Panc1 (cell line): ENCODE data around the gene HLA-DPB1. TPM values are rescaled to one million over a fixed set of nuclear protein-coding genes. Genes with fewer than 3 reads are reported as not detected.

ENCODE experiments used
- ATAC-seq: fragments of 200-7000 bp; cut with Tn5 transposase; 2 replicates; pipeline ENCODE4 v1.9.1; 2020; ENCODE audit warnings: mild to moderate bottlenecking, moderate library complexity
- BruUV-seq: library from RNA; stranded (reverse); fragments of 400-500 nt; replicated peaks from 2 replicates; lab custom pipeline; 2021; lab: Mats Ljungman, UMichigan
- CTCF ChIA-PET: fragments of 300-600 bp; sonication (Branson Sonifier 250); formaldehyde crosslinking; loops from one replicate; lab custom pipeline; 2022; ENCODE audit warnings: antibody characterized with exemption; lab: Charles Lee
- POLR2A ChIA-PET: fragments of 300-600 bp; sonication (Branson Sonifier 250); formaldehyde crosslinking; loops from one replicate; lab custom pipeline; 2022; ENCODE audit warnings: antibody characterized with exemption; lab: Charles Lee
- DNase-seq: peaks from one replicate; pipeline ENCODE4 v3.0.0-alpha.2; 2010; ENCODE audit warnings: low read depth, low spot score
- H3K27ac ChIP-seq: 2 replicates; pipeline ENCODE4 v1.5.1; 2011; ENCODE audit warnings: mild to moderate bottlenecking, low read length, inconsistent platforms
- H3K27me3 ChIP-seq: fragments of 200-500 bp; sonication (Bioruptor generic); 2 replicates; pipeline ENCODE4 v1.6.0; 2014; ENCODE audit warnings: low read length, inconsistent platforms; ENCODE audit not compliant: control insufficient read depth, insufficient read depth
- H3K36me3 ChIP-seq: fragments of 200-500 bp; sonication (Bioruptor generic); 2 replicates; pipeline ENCODE4 v1.5.1; 2014; ENCODE audit warnings: inconsistent platforms, mild to moderate bottlenecking, low read length, moderate library complexity; ENCODE audit not compliant: control insufficient read depth, insufficient read depth
- H3K4me1 ChIP-seq: 2 replicates; pipeline ENCODE4 v1.5.1; 2011; ENCODE audit warnings: inconsistent platforms, mild to moderate bottlenecking, low read length, moderate library complexity; ENCODE audit not compliant: control insufficient read depth, insufficient read depth
- H3K4me3 ChIP-seq, 2 experiments: 2 replicates each; pipeline ENCODE4 v1.5.1; 2011 to 2012; ENCODE audit warnings: low read depth in 2 of 2, low read length in 2 of 2, mild to moderate bottlenecking in 2 of 2, inconsistent platforms in 1 of 2, moderate library complexity in 1 of 2
- H3K9me3 ChIP-seq: fragments of 200-500 bp; sonication (Bioruptor generic); 2 replicates; pipeline ENCODE4 v1.5.1; 2014; ENCODE audit warnings: low read depth, mild to moderate bottlenecking, inconsistent platforms, low read length, moderate library complexity; ENCODE audit not compliant: control insufficient read depth, insufficient read depth
- CTCF ChIP-seq: fragments of 450-650 bp; IDR thresholded peaks from 2 replicates; pipeline ENCODE4 v1.5.1; 2017; ENCODE audit warnings: mild to moderate bottlenecking
- POLR2AphosphoS5 ChIP-seq: IDR thresholded peaks from 2 replicates; pipeline ENCODE4 v1.6.1; 2012; ENCODE audit warnings: mild to moderate bottlenecking, low read depth, low read length, moderate library complexity
- SIN3A ChIP-seq: IDR thresholded peaks from 2 replicates; pipeline ENCODE4 v1.6.1; 2012; ENCODE audit warnings: low read depth, mild to moderate bottlenecking, low read length, moderate library complexity, borderline replicate concordance; ENCODE audit not compliant: insufficient read depth
- TCF7L2 ChIP-seq: IDR thresholded peaks from 2 replicates; pipeline ENCODE4 v1.6.1; 2011; ENCODE audit warnings: mild to moderate bottlenecking, low read depth, low read length, inconsistent platforms
- in situ Hi-C: cut with HindIII; loops from 2 replicates; pipeline ENCODE4 v1.10.0; 2016; ENCODE audit warnings: low sequenced_read_pairs, low pct_unique_long_range_greater_than_20kb
- intact Hi-C: fragments of 100-400 bp; cut with micrococcal nuclease; formaldehyde crosslinking; loops from one replicate; pipeline ENCODE4 v1.10.0; 2022; ENCODE audit not compliant: unreplicated experiment
- total RNA-seq: library from RNA; stranded (reverse); gene quantifications from one replicate; pipeline ENCODE4 v1.2.1, GENCODE V29; 2021; ENCODE audit not compliant: unreplicated experiment
- TF ChIP-seq, protein P1 (sequence below), 2 experiments: IDR thresholded peaks; 2 replicates each; pipeline ENCODE4 v1.6.1; 2011 to 2012; ENCODE audit warnings: low read depth in 2 of 2, control low read depth in 1 of 2, low read length in 1 of 2, mild to moderate bottlenecking in 1 of 2, moderate library complexity in 1 of 2; ENCODE audit not compliant: insufficient read depth in 1 of 2

HLA-DPB1 gene
- total RNA-seq, 1 experiment from 2014 or later: 0.64 TPM

DNA sequence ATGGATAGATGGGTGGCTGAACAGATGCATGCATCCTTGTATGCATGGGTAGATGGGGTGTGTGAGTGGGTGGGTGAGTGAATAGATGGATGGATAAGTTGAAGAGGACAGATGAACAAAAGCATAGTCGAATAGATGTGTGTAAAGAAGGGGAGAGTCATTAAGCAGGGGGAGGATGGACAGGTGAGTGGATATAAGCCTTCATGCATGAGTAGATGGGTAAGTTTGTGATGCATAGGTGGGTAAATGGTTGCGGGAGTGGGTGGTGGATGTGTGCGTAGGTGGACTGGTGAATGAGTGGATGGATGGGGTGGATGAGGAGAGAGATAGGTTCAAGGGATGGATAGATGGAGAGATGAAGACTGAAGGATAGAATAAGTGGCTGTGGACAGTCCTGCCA is 29.6 kb downstream of the HLA-DPB1 start:
- DNase-seq (no peak), ATAC-seq (no peak)
- Histone ChIP-seq H3K4me3 (no peak overlapping the region), H3K9me3 (peaks cover 3% of the 10 kb centered on the region; the same call in 1 of the 2 replicates), H3K27ac (no peak overlapping the region), H3K4me1 (no peaks in the 10 kb centered on the region), H3K36me3 (no peaks in the 10 kb centered on the region), H3K27me3 (peaks cover 19% of the 10 kb centered on the region)
- BruUV-seq: no TSS peak
- POLR2A ChIA-PET: no interaction called here
- intact Hi-C loops (no loop called here), in situ Hi-C loops (no loop called here)
- CTCF ChIA-PET: no interaction called here
- TF ChIP-seq, protein P1, sequence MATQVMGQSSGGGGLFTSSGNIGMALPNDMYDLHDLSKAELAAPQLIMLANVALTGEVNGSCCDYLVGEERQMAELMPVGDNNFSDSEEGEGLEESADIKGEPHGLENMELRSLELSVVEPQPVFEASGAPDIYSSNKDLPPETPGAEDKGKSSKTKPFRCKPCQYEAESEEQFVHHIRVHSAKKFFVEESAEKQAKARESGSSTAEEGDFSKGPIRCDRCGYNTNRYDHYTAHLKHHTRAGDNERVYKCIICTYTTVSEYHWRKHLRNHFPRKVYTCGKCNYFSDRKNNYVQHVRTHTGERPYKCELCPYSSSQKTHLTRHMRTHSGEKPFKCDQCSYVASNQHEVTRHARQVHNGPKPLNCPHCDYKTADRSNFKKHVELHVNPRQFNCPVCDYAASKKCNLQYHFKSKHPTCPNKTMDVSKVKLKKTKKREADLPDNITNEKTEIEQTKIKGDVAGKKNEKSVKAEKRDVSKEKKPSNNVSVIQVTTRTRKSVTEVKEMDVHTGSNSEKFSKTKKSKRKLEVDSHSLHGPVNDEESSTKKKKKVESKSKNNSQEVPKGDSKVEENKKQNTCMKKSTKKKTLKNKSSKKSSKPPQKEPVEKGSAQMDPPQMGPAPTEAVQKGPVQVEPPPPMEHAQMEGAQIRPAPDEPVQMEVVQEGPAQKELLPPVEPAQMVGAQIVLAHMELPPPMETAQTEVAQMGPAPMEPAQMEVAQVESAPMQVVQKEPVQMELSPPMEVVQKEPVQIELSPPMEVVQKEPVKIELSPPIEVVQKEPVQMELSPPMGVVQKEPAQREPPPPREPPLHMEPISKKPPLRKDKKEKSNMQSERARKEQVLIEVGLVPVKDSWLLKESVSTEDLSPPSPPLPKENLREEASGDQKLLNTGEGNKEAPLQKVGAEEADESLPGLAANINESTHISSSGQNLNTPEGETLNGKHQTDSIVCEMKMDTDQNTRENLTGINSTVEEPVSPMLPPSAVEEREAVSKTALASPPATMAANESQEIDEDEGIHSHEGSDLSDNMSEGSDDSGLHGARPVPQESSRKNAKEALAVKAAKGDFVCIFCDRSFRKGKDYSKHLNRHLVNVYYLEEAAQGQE (IDR thresholded peaks at IDR 0.05; ENCODE audit: insufficient read depth in 1 of 2, low read depth in 2 of 2, low read length in 1 of 2): no peak
- TF ChIP-seq CTCF: no peak

DNA sequence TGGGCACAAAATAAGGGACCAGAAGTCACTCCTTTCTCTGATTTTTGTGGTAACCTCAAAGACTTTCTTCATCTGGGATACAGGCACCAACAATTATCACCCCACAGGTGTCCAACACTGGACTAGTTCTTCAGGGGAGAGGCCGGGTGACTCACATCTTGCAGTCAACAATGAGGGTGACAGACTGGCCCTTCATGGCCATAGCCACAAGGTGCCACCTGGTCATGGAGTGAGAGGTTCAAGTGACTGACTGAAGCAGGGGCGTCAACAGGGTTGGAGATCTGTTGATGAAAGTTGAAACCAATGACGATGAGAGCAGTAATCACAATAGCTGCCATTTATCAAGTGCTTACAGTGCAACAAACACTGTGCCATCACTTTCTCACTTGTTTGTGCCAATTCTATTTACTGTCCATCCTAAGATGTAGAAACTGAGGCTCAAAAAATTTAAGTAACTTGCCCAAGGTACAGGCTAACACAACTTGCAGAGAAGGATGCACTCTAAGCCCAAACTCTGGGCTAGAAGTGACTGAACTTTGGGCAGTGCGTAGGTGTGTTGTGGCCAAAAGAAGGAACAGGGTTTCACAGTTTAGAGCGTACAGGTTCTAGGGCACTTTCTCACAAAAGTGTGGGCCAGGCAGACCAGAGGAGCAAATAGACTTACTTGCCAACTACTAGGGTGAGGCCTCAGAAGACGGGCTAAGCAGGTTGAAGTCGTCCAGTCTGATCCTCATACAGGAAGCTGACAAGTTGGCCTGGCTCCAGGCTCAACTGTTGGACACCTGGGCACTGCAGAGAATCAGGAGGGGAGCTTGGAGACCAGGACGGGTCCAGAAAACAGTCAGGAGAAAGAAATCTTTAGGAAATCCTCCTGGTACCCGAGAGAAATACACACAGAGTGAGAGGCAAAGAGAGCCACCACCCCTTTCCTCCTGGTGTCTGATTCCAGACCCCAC is 30.4 kb downstream of the HLA-DPB1 start:
- no TSS peak for BruUV-seq
- Histone ChIP-seq H3K36me3 (no peaks in the 10 kb centered on the region), H3K4me3 (no peak overlapping the region), H3K27me3 (peaks cover 21% of the 10 kb centered on the region), H3K9me3 (no peaks in the 10 kb centered on the region), H3K27ac (no peak overlapping the region), H3K4me1 (no peaks in the 10 kb centered on the region)
- ATAC-seq (no peak), DNase-seq (no peak)
- in situ Hi-C loops: no loop called here
- intact Hi-C loops: no loop called here
- ChIA-PET CTCF (no interaction called here), POLR2A (no interaction called here)
- TF ChIP-seq TCF7L2: no peak
- TF ChIP-seq, protein P1 (IDR thresholded peaks at IDR 0.05; ENCODE audit: insufficient read depth in 1 of 2, low read depth in 2 of 2, low read length in 1 of 2): no peak
- TF ChIP-seq POLR2AphosphoS5: no peak
- TF ChIP-seq CTCF: no peak
- no peak for TF ChIP-seq SIN3A
